Activated CD8-positive, alpha-beta memory T cell treated with anti-CD3 and anti-CD28 coated beads for 36 hours (primary cell): ENCODE measurements around the gene GPC5. TPM values are rescaled to one million over a fixed set of nuclear protein-coding genes. Genes with fewer than 3 reads are reported as not detected.
"Not testable (repeated sequence)": the region's sequence is repeated elsewhere in the genome, so short reads cannot be mapped to it uniquely, and the experiment has no call there.

ENCODE experiments used
- CTCF ChIA-PET: fragments of 350-600 bp; sonication (Branson Sonifier 250); formaldehyde crosslinking; loops from one replicate; lab custom pipeline; 2021; ENCODE audit warnings: antibody characterized with exemption; lab: Charles Lee
- POLR2A ChIA-PET: fragments of 350-600 bp; sonication (Branson Sonifier 250); formaldehyde crosslinking; loops from one replicate; lab custom pipeline; 2021; ENCODE audit warnings: antibody characterized with exemption; lab: Charles Lee
- total RNA-seq, 2 experiments: library from RNA; stranded (reverse); gene quantifications; one replicate each; pipeline ENCODE4 v1.2.3, GENCODE V29; 2021

The GPC5 gene
- total RNA-seq, 2 experiments from 2014 or later = 0.15 to 0.17 TPM

DNA sequence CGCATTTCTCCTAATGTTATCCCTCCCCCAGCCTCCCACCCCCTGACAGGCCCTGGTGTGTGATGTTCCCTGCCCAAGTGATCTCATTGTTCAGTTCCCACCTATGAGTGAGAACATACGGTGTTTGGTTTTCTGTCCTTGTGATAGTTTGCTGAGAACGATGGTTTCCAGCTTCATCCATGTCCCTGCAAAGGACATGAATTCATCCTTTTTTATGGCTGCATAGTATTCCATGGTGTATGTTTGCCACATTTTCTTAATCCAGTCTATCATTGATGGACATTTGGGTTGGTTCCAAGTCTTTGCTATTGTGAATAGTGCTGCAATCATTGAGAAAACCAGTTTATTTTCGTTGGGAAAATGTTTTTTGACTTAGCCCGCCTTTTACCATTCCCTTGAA lies 18.2 kb downstream of the GPC5 start:
- CTCF ChIA-PET, POLR2A ChIA-PET: not testable (repeated sequence)

- ChIA-PET POLR2A (no interaction called here), CTCF (no interaction called here)
Observed at GRCh38 chr13:91417660-91418325, 19.4 kb downstream of the GPC5 start.

GRCh38 chr13:91426913-91427312 lies 28.5 kb downstream of the GPC5 start:
- ChIA-PET CTCF (no interaction called here), POLR2A (no interaction called here)

GRCh38 chr13:91438674-91439073 lies 40.3 kb downstream of the GPC5 start:
- POLR2A ChIA-PET, CTCF ChIA-PET: not testable (repeated sequence)

GRCh38 chr13:91450913-91451312 lies 52.5 kb downstream of the GPC5 start:
- ChIA-PET CTCF (no interaction called here), POLR2A (no interaction called here)

DNA sequence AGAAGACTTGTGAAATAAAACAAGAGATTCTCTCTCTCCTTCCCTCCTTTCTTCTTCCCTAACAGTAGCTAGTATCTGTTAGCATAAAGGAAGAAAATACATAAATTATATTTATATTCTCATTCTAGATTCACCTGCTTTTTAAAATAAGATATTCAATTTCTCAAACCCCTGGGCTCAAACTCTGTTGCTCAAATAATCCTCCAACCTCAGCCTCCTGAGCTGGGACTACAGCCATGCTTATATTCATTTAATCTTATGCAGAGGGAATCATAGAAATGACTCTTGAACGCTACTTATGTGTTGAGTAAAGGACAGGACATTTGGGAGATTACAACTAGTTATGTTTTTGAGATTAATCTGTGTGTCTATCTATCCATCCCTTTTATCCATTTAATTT lies 56.2 kb downstream of the GPC5 start:
- CTCF ChIA-PET = no interaction called here

DNA sequence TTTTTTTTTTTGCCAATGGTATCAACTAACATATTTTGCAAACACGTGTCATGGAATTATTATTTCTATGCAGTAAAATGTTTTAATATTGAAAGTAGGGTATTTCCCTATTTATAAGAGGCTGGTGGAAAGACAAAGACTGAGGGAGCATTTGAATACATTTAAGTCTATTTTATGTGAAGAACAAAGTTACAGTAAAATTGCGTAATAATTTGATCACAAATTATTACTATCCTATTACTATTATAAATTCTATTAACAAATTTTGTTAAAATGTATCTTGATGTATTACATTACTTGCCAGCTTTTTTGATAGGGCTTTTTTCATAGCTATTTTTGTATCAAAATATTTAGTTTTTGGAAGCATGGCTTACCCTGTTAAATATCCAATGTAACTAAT lies 58.4 kb downstream of the GPC5 start:
- CTCF ChIA-PET = no interaction called here

More for the DNA sequence above, 56.2 kb downstream of the GPC5 start:
- POLR2A ChIA-PET = no interaction called here

DNA sequence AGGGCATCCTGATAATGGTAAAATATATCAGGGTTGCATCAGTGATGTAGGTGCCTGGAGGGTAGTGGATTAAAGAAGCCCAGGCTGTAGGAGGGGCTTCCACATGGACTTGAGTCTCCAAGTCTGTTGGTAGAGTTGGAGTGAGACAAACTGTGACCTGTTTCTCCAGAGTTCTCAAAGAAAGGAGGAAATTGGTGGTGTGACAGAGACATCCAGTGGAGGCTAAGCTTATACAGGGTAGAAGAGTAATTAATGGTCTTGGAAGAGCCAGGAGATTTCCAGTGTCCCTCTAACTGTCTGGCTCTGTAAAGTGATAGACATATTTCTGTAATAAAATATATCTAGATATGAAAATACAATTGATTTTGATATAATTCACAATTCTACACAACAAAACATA lies 61.1 kb downstream of the GPC5 start:
- POLR2A ChIA-PET = no interaction called here
- CTCF ChIA-PET = no interaction called here

More for the DNA sequence above, 58.4 kb downstream of the GPC5 start:
- POLR2A ChIA-PET = no interaction called here

DNA sequence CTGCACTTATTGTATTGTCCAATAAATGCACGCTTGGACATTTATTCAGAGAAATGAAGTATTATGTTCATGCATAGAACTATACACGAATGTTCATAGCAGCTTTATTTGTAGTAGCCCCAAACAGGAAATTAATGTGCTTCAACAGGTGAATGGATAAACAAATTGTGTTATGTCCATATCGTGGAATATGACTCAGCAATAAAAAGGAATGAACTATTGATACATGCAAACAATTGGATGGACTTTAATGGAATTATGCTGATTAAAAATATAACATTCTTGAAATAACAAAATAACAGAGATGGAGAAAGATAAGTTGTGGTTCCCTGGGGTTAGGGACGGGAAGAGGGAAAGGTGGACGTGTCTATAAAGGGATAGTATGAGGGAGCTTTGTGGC lies 65.9 kb downstream of the GPC5 start:
- ChIA-PET CTCF (no interaction called here), POLR2A (no interaction called here)

DNA sequence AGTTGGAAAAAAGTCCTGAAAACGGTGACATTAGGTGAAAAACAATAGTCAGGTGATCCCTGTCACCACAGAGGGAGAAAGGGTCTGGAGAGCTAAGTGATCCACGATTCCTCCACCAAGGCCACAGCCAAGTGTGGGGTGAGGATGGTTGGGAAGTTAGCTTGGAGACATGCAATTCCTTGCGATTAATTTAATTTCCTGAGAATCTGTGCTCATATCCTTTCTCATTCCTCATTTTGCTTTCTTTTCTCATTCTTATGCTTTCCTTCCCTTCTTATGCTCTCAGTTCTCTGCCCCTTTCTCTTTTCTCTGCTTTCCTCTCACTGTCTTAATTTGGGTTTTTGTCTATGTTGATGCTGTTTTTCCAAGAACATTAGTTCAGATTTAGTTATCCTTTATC lies 68.8 kb downstream of the GPC5 start:
- ChIA-PET POLR2A (no interaction called here), CTCF (no interaction called here)

DNA sequence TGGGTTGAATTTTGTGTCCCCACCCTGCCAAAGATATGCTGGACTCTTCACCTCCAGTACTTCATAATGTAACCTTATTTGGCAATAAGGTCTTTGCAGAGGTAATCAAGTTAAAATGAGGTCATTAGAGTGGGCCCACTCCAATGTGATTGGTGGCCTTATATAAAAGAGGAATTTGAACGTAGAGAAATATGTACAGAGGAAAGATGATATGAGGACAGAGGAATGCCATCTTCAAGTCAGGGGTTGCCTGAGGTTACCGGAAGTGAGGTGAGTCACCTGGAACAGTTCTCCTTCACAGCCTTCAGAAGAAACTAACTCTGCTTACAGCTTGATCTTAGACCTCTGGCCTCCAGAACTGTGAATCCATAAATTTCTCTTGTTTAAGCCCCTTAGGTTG lies 69.9 kb downstream of the GPC5 start:
- POLR2A ChIA-PET = no interaction called here
- CTCF ChIA-PET = no interaction called here

GRCh38 chr13:91470084-91470621 lies 71.7 kb downstream of the GPC5 start:
- POLR2A ChIA-PET = no interaction called here
- CTCF ChIA-PET = no interaction called here

DNA sequence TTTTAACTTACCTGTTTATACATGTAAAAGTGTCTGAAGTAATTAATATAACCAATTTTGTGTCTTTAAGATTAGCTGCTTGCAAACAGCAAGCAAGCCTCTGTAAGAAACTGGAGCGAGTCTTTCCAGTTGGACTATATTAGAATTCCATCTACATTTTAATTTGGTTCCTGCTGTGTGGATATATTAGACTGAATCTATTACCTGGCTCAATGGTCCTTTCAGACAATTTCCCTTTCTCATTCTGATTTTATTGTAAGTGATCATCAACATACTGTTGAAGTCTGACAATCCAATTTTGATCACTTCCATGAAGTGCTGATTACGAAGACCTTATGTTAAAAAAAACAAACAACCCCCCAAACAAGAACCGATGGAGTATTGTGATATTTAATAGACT lies 72.3 kb downstream of the GPC5 start:
- ChIA-PET CTCF (no interaction called here), POLR2A (no interaction called here)

DNA sequence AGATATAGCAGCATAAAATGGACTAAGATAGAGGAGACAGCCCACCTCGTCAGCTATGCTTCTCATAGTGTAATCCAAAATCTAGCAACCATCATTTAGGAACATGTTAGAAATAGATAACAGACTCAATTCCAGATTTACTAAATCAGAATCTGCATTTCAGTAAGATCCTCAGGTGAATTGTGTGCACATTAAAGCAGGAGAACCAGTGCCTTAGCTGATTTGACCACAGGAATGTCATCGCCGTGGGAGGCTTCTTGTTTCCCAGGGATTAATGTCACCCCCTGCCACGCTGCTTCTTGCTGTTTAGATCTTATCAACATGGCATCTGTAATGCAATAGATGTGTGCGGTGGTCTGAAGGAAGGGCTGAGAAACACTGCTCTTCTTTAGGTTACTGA lies 84.0 kb downstream of the GPC5 start:
- ChIA-PET CTCF (no interaction called here), POLR2A (no interaction called here)

DNA sequence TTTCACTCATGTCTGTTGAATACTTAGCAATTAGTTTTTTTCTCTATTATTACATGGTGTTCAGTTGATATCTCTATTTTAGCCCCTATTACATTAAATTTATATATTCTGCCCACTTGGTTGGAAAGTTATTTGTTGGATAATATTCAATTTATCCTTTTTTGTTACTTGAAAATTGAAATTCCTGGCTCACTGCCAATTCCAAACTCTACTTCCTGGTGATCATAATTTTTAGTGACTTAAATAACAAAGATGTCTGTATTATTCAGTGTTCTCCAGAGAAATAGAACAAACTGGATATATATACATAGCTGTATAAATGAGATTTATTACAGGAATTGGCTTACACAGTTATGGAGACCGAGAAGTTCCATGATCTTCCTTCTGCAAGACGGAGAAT lies 93.6 kb downstream of the GPC5 start:
- ChIA-PET CTCF (no interaction called here), POLR2A (no interaction called here)

DNA sequence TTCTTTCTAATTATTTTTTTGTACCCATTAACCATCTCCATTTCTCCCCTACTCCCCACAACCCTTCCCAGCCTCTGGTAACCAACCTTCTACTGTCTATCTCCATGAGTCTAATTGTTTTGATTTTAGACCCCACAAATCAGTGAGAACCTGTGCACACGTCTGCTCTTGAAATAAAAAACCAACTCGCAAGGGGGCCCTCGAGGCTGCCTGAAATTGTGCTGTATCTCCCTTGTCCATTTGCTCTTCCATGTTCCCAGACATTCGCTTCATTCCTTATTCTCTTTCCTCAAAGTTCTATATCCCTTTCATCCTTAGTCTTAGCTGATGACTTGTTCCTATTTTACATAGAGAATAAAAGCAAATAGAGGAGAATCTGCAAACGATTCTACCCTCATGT lies 95.0 kb downstream of the GPC5 start:
- CTCF ChIA-PET = no interaction called here
- POLR2A ChIA-PET = no interaction called here

- CTCF ChIA-PET = no interaction called here
- POLR2A ChIA-PET = no interaction called here
Observed at GRCh38 chr13:91498298-91498697, 99.9 kb downstream of the GPC5 start.

- CTCF ChIA-PET = no interaction called here
- POLR2A ChIA-PET = no interaction called here
Observed at GRCh38 chr13:91504216-91504615, 105.8 kb downstream of the GPC5 start.

DNA sequence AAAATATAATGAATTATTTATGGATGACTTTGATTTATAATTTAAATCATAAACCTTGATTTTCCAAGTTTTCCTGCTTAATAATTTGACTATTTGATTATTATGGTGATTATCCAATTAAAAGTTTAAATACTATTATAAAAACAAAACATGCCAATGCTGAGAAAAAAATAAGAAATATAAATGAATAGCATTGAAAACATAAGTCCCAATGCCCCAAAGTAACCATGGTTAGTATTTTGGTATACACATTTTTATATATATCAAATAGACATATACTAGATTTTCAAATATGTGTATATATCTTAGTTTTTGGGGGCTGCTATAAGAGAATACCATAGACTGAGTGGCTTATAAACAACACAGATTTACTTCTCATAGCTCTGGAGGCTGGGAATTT lies 108.3 kb downstream of the GPC5 start:
- ChIA-PET CTCF (no interaction called here), POLR2A (no interaction called here)

- POLR2A ChIA-PET = no interaction called here
- CTCF ChIA-PET = no interaction called here
Observed at GRCh38 chr13:91510058-91510457, 111.6 kb downstream of the GPC5 start.

- ChIA-PET CTCF (no interaction called here), POLR2A (no interaction called here)
Observed at GRCh38 chr13:91513790-91514189, 115.4 kb downstream of the GPC5 start.

GRCh38 chr13:91516799-91517198 lies 118.4 kb downstream of the GPC5 start:
- CTCF ChIA-PET = no interaction called here
- POLR2A ChIA-PET = no interaction called here
